Measurements from ENCODE around the gene RBM19.

Gene RBM19

DNA sequence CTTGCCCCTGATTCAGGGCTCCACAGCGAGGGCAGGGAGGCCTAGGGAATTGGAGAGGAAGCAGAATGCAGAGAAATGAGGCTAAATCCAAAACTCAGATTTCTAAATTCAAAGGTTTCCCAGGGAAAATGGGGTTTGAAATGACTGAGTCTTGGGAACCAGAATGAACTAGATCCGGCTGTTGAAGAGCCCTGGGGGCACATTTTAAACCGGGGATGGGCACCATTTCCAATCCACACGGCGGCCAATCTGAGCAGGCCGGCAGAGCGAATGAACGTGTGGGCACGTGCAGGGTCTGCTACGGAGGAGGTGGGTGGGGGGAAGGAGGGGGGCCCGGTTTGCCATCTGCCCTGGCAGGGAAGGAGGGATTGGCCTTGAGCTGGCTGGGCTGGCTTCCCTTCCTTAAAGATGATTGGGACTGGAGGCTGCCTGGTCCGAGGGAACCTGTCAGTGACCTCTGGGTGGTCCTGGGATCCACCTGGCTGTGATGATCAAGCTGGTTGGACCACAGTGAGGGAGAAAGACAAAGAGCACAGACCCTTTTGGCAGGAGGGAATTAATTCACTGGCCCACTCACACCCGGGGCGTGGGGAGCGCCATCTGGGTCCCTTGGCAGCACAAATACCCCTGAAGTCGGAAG, 161.0 kb downstream of the RBM19 start:
- H3K36me3 ChIP-seq (ENCODE audit: control insufficient read depth, insufficient read depth, low read length): no peaks in the 10 kb centered on the region
- H3K4me3 ChIP-seq (replicated peaks; ENCODE audit: low read depth, low read length): no peak overlapping the region
- no peak for DNase-seq (ENCODE audit: extremely low read depth, insufficient read length)
- no peaks in the 10 kb centered on the region for H3K27me3 ChIP-seq (replicated peaks; ENCODE audit: control insufficient read depth, insufficient read depth, low read length)
- TF ChIP-seq, protein P1, sequence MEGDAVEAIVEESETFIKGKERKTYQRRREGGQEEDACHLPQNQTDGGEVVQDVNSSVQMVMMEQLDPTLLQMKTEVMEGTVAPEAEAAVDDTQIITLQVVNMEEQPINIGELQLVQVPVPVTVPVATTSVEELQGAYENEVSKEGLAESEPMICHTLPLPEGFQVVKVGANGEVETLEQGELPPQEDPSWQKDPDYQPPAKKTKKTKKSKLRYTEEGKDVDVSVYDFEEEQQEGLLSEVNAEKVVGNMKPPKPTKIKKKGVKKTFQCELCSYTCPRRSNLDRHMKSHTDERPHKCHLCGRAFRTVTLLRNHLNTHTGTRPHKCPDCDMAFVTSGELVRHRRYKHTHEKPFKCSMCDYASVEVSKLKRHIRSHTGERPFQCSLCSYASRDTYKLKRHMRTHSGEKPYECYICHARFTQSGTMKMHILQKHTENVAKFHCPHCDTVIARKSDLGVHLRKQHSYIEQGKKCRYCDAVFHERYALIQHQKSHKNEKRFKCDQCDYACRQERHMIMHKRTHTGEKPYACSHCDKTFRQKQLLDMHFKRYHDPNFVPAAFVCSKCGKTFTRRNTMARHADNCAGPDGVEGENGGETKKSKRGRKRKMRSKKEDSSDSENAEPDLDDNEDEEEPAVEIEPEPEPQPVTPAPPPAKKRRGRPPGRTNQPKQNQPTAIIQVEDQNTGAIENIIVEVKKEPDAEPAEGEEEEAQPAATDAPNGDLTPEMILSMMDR (IDR thresholded peaks at IDR 0.05; ENCODE audit: insufficient read depth, low read length, poor library complexity, severe bottlenecking): no peak

DNA sequence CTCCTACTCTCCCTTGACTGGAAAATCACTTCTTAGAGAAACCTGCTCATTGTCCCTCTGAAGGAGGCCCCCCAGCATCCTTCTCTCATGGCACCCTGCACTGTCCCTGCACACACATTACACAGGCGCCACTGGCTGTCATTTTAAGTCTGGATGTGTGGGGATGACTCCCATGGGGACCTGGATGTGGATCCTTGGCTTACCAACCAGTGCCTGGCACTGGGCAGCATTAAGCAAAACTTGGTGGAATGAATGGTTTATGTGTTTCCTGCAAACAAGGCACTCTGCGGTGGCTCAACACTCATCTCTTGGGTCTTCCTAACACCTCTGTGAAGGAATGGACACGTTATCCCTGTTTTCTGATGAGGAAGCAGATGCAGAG, 162.4 kb downstream of the RBM19 start:
- DNase-seq (ENCODE audit: extremely low read depth, insufficient read length): no peak
- Histone ChIP-seq H3K4me3 (replicated peaks; ENCODE audit: low read depth, low read length) (no peak overlapping the region), H3K36me3 (ENCODE audit: control insufficient read depth, insufficient read depth, low read length) (no peaks in the 10 kb centered on the region), H3K27me3 (replicated peaks; ENCODE audit: control insufficient read depth, insufficient read depth, low read length) (no peaks in the 10 kb centered on the region)
- TF ChIP-seq, protein P1 (IDR thresholded peaks at IDR 0.05; ENCODE audit: insufficient read depth, low read length, poor library complexity, severe bottlenecking): no peak

DNA sequence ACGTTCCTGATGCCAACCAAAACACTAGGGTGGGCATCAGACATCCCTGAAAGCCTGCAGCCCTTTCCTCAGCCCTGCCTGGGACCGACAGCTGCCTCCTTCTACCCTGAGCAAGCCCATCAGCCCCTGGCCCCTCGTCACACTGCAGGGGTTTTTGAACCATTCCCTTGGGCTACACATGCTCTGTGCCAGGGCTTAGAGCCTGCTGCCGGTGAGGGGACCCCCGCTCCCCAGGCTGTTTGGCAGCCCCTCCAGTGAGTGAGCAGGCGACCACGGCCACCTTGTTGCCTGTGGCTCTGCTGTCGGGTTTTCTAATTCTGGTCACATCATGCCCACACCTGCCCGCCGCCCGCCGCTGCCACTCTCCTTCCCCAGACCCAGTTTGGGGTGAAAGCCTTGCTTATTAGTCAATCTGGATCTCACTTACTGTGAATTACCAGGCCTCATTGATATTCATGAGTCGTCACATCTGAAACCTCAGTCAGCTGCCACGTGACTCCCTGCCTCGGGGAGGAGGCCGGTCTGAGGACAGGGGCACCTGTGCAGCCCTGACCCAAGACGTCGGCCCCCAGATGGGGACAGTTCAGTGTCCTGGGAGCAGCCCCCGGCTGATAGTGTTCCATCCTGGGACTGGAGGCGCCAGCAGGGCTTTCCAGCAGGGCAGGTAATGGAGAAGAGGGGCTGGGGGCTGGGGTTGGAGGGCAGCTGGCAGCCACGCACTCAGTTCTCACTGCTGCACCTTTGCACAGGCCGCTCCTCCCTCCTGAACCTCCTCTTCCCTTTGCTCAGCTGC, 163.0 kb downstream of the RBM19 start:
- H3K4me3 ChIP-seq (replicated peaks; ENCODE audit: low read depth, low read length): no peak overlapping the region
- no peaks in the 10 kb centered on the region for H3K27me3 ChIP-seq (replicated peaks; ENCODE audit: control insufficient read depth, insufficient read depth, low read length)
- TF ChIP-seq, protein P1 (IDR thresholded peaks at IDR 0.05; ENCODE audit: insufficient read depth, low read length, poor library complexity, severe bottlenecking): no peak

DNA sequence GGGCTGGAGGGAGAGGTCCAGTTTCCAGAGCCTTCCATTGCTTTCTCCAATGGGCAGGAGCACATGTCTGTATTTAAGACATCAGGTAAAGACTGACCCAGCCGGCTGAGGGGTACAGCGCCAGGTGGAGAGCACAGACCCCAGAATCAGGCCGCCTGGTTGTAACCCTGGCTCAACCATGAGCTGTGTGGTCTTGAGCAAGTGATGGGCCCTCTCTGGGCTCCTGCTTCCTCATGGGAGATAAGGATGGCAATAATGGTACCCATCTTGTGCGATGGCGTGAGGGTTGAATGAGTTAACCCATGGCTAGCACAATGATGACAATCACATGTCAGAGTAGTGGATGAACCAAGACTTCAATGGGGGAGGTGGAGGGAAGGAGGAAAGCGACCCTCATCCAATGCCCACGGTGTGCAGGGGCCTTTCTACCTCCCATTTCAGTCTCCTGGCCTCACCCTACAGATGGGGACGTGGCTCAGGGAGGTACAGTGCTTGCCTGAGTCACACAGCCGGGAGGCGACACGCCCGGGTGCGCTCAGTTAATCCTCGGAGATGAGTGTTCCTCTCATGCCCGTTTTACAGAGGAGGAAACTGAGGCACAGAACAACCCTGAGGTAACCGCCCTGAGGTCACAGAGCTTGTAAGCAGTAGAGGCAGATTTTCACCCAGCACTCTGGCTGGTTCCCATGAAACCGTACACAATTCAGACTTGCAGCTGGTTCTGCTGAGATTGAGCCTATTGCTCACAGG, 163.9 kb downstream of the RBM19 start:
- no peak for DNase-seq (ENCODE audit: extremely low read depth, insufficient read length)
- H3K4me3 ChIP-seq (replicated peaks; ENCODE audit: low read depth, low read length): no peak overlapping the region
- no peaks in the 10 kb centered on the region for H3K36me3 ChIP-seq (ENCODE audit: control insufficient read depth, insufficient read depth, low read length)
- no peaks in the 10 kb centered on the region for H3K27me3 ChIP-seq (replicated peaks; ENCODE audit: control insufficient read depth, insufficient read depth, low read length)
- TF ChIP-seq, protein P1 (IDR thresholded peaks at IDR 0.05; ENCODE audit: insufficient read depth, low read length, poor library complexity, severe bottlenecking): no peak

More for the DNA sequence above, 163.0 kb downstream of the RBM19 start:
- no peak for DNase-seq (ENCODE audit: extremely low read depth, insufficient read length)
- H3K36me3 ChIP-seq (ENCODE audit: control insufficient read depth, insufficient read depth, low read length): no peaks in the 10 kb centered on the region

DNA sequence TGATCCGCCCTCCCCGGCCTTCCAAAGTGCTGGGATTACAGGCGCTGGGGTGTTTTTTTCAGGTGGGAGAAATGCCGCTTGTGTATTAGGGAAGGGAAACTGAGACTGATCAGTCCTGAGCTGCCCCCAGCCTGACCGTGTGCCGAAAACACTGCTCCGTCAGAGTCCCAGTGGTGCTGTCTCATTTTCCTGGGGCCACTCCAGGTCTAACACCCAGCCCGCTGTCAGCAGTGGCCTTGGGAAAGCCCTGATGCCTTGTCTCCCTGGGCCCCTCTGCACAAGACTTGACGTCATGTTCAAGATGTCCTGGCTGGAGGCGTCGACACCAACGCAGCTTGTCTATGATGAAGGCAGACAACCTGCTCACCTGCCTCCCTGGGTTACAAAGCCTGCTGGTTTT, 165.9 kb downstream of the RBM19 start:
- H3K27me3 ChIP-seq (replicated peaks; ENCODE audit: control insufficient read depth, insufficient read depth, low read length): no peaks in the 10 kb centered on the region
- TF ChIP-seq, protein P1 (IDR thresholded peaks at IDR 0.05; ENCODE audit: insufficient read depth, low read length, poor library complexity, severe bottlenecking): no peak
- DNase-seq (ENCODE audit: extremely low read depth, insufficient read length): no peak
- no peaks in the 10 kb centered on the region for H3K36me3 ChIP-seq (ENCODE audit: control insufficient read depth, insufficient read depth, low read length)
- no peak overlapping the region for H3K4me3 ChIP-seq (replicated peaks; ENCODE audit: low read depth, low read length)

Measured in GM06990 (cell line).